Measurements from ENCODE around the gene RNF225. TPM values are rescaled to one million over a fixed set of nuclear protein-coding genes. Genes with fewer than 3 reads are reported as not detected.

Gene RNF225
- total and polyA plus RNA-seq, 2 donors (not counting 3 experiments of a cell fraction or from before 2014, with no cell fraction given), result 0.58 TPM; not detected in 1

- BruUV-seq (replicated peaks), result no TSS peak
- Histone ChIP-seq H3K4me2 (ENCODE audit: insufficient read depth, low read length) (no peak overlapping the region), H3K9me3 (replicated peaks; ENCODE audit: control insufficient read depth, insufficient read depth, low read length) (no peaks in the 10 kb centered on the region), H3K9me1 (replicated peaks; ENCODE audit: control insufficient read depth, extremely low read depth, insufficient read depth, low read length) (no peaks in the 10 kb centered on the region), H3K79me2 (ENCODE audit: control insufficient read depth, insufficient read depth, low read length) (no peaks in the 10 kb centered on the region), H3K27me3 (ENCODE audit: control insufficient read depth in 2 of 2, insufficient read depth in 2 of 2, low read length in 2 of 2) (peaks cover 23 to 25% of the 10 kb centered on the region in 2 experiments), H4K20me1 (replicated peaks; ENCODE audit: control insufficient read depth, extremely low read depth, insufficient read depth, low read length) (no peaks in the 10 kb centered on the region), H3K36me3 (ENCODE audit: control insufficient read depth in 2 of 2, extremely low read depth in 1 of 2, insufficient read depth in 2 of 2, low read length in 2 of 2) (no peaks in the 10 kb centered on the region), H3K9ac (replicated peaks; ENCODE audit: extremely low read depth, insufficient read depth, low read length) (no peak overlapping the region), H3K27ac (ENCODE audit: insufficient read depth, low read depth, low read length) (no peak overlapping the region), H3K4me3 (replicated peaks in 1 of 3; ENCODE audit: insufficient read depth in 1 of 3, low read depth in 1 of 3, low read length in 3 of 3) (no peak overlapping the region), H3K4me1 (ENCODE audit: control insufficient read depth, extremely low read depth, insufficient read depth, low read length) (peaks cover 8% of the 10 kb centered on the region), H2AFZ (ENCODE audit: low read depth, low read length) (no peak overlapping the region)
- no peak for TF ChIP-seq POLR2A (IDR thresholded peaks at IDR 0.05; ENCODE audit: low read depth, low read length)
- TF ChIP-seq MAX (IDR thresholded peaks at IDR 0.05; ENCODE audit: insufficient read depth, insufficient read length), result no peak
- no peak for TF ChIP-seq GATA2 (IDR thresholded peaks at IDR 0.05; ENCODE audit: insufficient read depth, insufficient read length, low read depth, low read length)
- TF ChIP-seq MYC (IDR thresholded peaks at IDR 0.05; ENCODE audit: low read depth, low read length), result no peak
- TF ChIP-seq POLR2AphosphoS5 (IDR thresholded peaks at IDR 0.05; ENCODE audit: insufficient read depth, low read depth, low read length), result no peak
- TF ChIP-seq JUN (IDR thresholded peaks at IDR 0.05; ENCODE audit: borderline replicate concordance, insufficient read depth, insufficient read length, low read depth), result no peak
- no peak for TF ChIP-seq FOS (IDR thresholded peaks at IDR 0.05; ENCODE audit: borderline replicate concordance, insufficient read depth, low read length)
- TF ChIP-seq EZH2 (IDR thresholded peaks at IDR 0.05; ENCODE audit: borderline replicate concordance, low read depth, low read length, severe bottlenecking), result no peak
- no peak for FAIRE-seq
- ChIA-PET CTCF (no interaction called here), POLR2A (no interaction called here)
- DNase-seq (ENCODE audit: low read depth, low spot score), result no peak
- dilution Hi-C loops (cut with MboI; ENCODE audit: extremely low pct_ligation_motif_present, low sequenced_read_pairs) (no loop called here), intact Hi-C loops (cut with micrococcal nuclease) (no loop called here)
Measured at GRCh38 chr19:58357481-58358145, 37.8 kb upstream of the RNF225 start.

All from endothelial cell of umbilical vein (primary cell).